ENCODE results near the gene VRK3.
A peak's percentile ranks its signal among the peaks of the same experiment; 100 is the strongest.

GRCh38 chr19:50025794-50026549, 800 bp upstream of the VRK3 start, which contains the start of gene ZNF473:
- TF ChIP-seq POLR2A (IDR thresholded peaks at IDR 0.05; ENCODE audit: low read depth, low read length), result peak; percentile 70; the same call in 1 of the 2 replicates
- no peak for TF ChIP-seq TAF1 (IDR thresholded peaks at IDR 0.05; ENCODE audit: borderline replicate concordance, low read depth, low read length)
- TF ChIP-seq POLR2AphosphoS5 (IDR thresholded peaks at IDR 0.05; ENCODE audit: low read depth, low read length), result peak; percentile 68; the same call in 1 of the 2 replicates
